ENCODE results near the gene TIMM22.

Gene TIMM22

GRCh38 chr17:1037238-1037879 is 40.4 kb downstream of the TIMM22 start:
- Histone ChIP-seq H3K27me3 (replicated peaks) (no peaks in the 10 kb centered on the region), H3K36me3 (replicated peaks) (peaks cover 10% of the 10 kb centered on the region), H3K4me3 (ENCODE audit: low read depth, low read length) (no peak overlapping the region), H3K27ac (no peak overlapping the region)
- TF ChIP-seq CTCF (IDR thresholded peaks at IDR 0.05; ENCODE audit: low read depth, low read length, missing control alignments) = no peak
- in situ Hi-C loops (cut with HindIII; ENCODE audit: low pct_ligation_motif_present, low sequenced_read_pairs) = no loop called here
- no peak for DNase-seq

- in situ Hi-C loops (cut with HindIII; ENCODE audit: low pct_ligation_motif_present, low sequenced_read_pairs) = no loop called here
- no peak for TF ChIP-seq CTCF (IDR thresholded peaks at IDR 0.05; ENCODE audit: low read depth, low read length, missing control alignments)
- Histone ChIP-seq H3K36me3 (replicated peaks) (peaks cover 10% of the 10 kb centered on the region), H3K27me3 (replicated peaks) (no peaks in the 10 kb centered on the region), H3K27ac (no peak overlapping the region), H3K4me3 (ENCODE audit: low read depth, low read length) (no peak overlapping the region)
- DNase-seq = no peak
Observed at GRCh38 chr17:1038459-1039122, 41.7 kb downstream of the TIMM22 start.

GRCh38 chr17:1039123-1039507 is 42.2 kb downstream of the TIMM22 start:
- Histone ChIP-seq H3K27me3 (replicated peaks) (no peaks in the 10 kb centered on the region), H3K36me3 (replicated peaks) (peaks cover 10% of the 10 kb centered on the region), H3K27ac (no peak overlapping the region), H3K4me3 (ENCODE audit: low read depth, low read length) (no peak overlapping the region)
- in situ Hi-C loops (cut with HindIII; ENCODE audit: low pct_ligation_motif_present, low sequenced_read_pairs) = no loop called here
- DNase-seq = no peak
- TF ChIP-seq CTCF (IDR thresholded peaks at IDR 0.05; ENCODE audit: low read depth, low read length, missing control alignments) = no peak

- in situ Hi-C loops (cut with HindIII; ENCODE audit: low pct_ligation_motif_present, low sequenced_read_pairs) = no loop called here
- peaks cover 10% of the 10 kb centered on the region for H3K36me3 ChIP-seq (replicated peaks)
- no peak overlapping the region for H3K27ac ChIP-seq
- no peak overlapping the region for H3K4me3 ChIP-seq (ENCODE audit: low read depth, low read length)
- no peak for TF ChIP-seq CTCF (IDR thresholded peaks at IDR 0.05; ENCODE audit: low read depth, low read length, missing control alignments)
- DNase-seq = no peak
- H3K27me3 ChIP-seq (replicated peaks) = no peaks in the 10 kb centered on the region
Observed at GRCh38 chr17:1039511-1040215, 42.7 kb downstream of the TIMM22 start.

- no peaks in the 10 kb centered on the region for H3K27me3 ChIP-seq (replicated peaks)
- in situ Hi-C loops (cut with HindIII; ENCODE audit: low pct_ligation_motif_present, low sequenced_read_pairs) = no loop called here
- H3K4me3 ChIP-seq (ENCODE audit: low read depth, low read length) = no peak overlapping the region
- no peak for TF ChIP-seq CTCF (IDR thresholded peaks at IDR 0.05; ENCODE audit: low read depth, low read length, missing control alignments)
- peaks cover 10% of the 10 kb centered on the region for H3K36me3 ChIP-seq (replicated peaks)
- no peak overlapping the region for H3K27ac ChIP-seq
- DNase-seq = no peak
Observed at GRCh38 chr17:1040216-1040600, 43.3 kb downstream of the TIMM22 start.

Data from brain microvascular endothelial cell (primary cell).